Measurements from ENCODE around the gene EHBP1.

The EHBP1 gene

DNA sequence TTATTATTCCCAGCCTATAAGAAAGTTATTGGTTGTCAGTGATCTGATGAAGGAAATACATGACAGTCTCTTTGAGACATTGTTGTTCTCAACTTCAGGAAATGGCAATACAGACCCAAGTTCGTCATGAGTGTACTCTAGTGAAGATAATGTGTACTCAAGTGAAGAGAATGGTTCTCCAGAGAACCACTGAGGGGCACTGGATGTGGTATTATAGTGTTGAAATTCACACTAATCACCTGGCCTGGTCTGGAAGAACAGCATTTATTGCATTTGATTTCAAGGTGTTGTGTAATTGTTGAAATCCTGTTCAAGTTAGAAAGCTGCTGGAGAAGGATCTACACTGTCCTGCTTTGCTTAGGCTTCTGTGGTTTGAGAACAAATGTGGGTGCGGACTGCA is 321.7 kb downstream of the EHBP1 start:
- Histone ChIP-seq H3K27me3 (ENCODE audit: insufficient read depth, low read length, poor library complexity, severe bottlenecking) (no peaks in the 10 kb centered on the region), H3K9me2 (replicated peaks; ENCODE audit: low read depth, low read length) (no peaks in the 10 kb centered on the region), H3K4me1 (ENCODE audit: insufficient read depth, low read length, poor library complexity, severe bottlenecking) (no peaks in the 10 kb centered on the region), H3K36me3 (ENCODE audit: insufficient read depth, low read length) (no peaks in the 10 kb centered on the region), H3K4me3 (ENCODE audit: low read length, poor library complexity, severe bottlenecking) (no peak overlapping the region), H3K9me3 (ENCODE audit: insufficient read depth, low read depth, low read length) (no peaks in the 10 kb centered on the region), H3K4me2 (ENCODE audit: low read depth, low read length, poor library complexity, severe bottlenecking) (no peak overlapping the region), H3K79me2 (ENCODE audit: insufficient read depth, low read length) (no peaks in the 10 kb centered on the region), H3F3A (ENCODE audit: low read depth) (no peaks in the 10 kb centered on the region), H3K9ac (ENCODE audit: low read depth, low read length, poor library complexity, severe bottlenecking) (no peak overlapping the region), H4K20me1 (ENCODE audit: insufficient read depth, low read length, poor library complexity, severe bottlenecking) (no peaks in the 10 kb centered on the region), H2AFZ (ENCODE audit: low read length) (no peak overlapping the region)
- no peak for TF ChIP-seq EZH2phosphoT487 (IDR thresholded peaks at IDR 0.05; ENCODE audit: borderline replicate concordance)
- TF ChIP-seq, protein P1, sequence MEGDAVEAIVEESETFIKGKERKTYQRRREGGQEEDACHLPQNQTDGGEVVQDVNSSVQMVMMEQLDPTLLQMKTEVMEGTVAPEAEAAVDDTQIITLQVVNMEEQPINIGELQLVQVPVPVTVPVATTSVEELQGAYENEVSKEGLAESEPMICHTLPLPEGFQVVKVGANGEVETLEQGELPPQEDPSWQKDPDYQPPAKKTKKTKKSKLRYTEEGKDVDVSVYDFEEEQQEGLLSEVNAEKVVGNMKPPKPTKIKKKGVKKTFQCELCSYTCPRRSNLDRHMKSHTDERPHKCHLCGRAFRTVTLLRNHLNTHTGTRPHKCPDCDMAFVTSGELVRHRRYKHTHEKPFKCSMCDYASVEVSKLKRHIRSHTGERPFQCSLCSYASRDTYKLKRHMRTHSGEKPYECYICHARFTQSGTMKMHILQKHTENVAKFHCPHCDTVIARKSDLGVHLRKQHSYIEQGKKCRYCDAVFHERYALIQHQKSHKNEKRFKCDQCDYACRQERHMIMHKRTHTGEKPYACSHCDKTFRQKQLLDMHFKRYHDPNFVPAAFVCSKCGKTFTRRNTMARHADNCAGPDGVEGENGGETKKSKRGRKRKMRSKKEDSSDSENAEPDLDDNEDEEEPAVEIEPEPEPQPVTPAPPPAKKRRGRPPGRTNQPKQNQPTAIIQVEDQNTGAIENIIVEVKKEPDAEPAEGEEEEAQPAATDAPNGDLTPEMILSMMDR (conservative IDR thresholded peaks at IDR 0.05; ENCODE audit: low read length), result no peak

DNA sequence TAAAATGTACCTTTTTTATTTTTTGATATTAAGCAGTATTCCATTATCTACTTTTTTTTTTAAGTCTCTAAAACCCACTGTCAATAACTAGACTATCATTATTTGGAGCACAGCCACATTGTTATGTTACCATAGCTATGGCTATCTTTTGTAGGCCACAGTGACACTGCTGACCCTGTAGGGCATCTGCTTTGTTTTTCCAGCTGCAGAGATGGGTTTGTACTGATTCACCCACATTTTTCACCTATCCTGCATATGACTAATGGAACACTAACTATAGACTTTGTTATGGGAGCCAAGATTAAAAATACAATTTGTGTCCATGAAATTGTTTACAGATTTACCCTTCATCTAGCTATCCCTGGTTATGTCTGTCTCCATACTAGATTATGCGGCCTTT is 323.5 kb downstream of the EHBP1 start:
- Histone ChIP-seq H3F3A (ENCODE audit: low read depth) (no peaks in the 10 kb centered on the region), H3K9me2 (replicated peaks; ENCODE audit: low read depth, low read length) (no peaks in the 10 kb centered on the region), H2AFZ (ENCODE audit: low read length) (no peak overlapping the region), H3K36me3 (ENCODE audit: insufficient read depth, low read length) (no peaks in the 10 kb centered on the region), H3K4me1 (ENCODE audit: insufficient read depth, low read length, poor library complexity, severe bottlenecking) (no peaks in the 10 kb centered on the region), H3K9me3 (ENCODE audit: insufficient read depth, low read depth, low read length) (no peaks in the 10 kb centered on the region), H4K20me1 (ENCODE audit: insufficient read depth, low read length, poor library complexity, severe bottlenecking) (no peaks in the 10 kb centered on the region), H3K27me3 (ENCODE audit: insufficient read depth, low read length, poor library complexity, severe bottlenecking) (no peaks in the 10 kb centered on the region), H3K9ac (ENCODE audit: low read depth, low read length, poor library complexity, severe bottlenecking) (no peak overlapping the region), H3K79me2 (ENCODE audit: insufficient read depth, low read length) (no peaks in the 10 kb centered on the region), H3K4me2 (ENCODE audit: low read depth, low read length, poor library complexity, severe bottlenecking) (no peak overlapping the region), H3K4me3 (ENCODE audit: low read length, poor library complexity, severe bottlenecking) (no peak overlapping the region)
- TF ChIP-seq, protein P1 (conservative IDR thresholded peaks at IDR 0.05; ENCODE audit: low read length), result no peak
- TF ChIP-seq EZH2phosphoT487 (IDR thresholded peaks at IDR 0.05; ENCODE audit: borderline replicate concordance), result no peak

DNA sequence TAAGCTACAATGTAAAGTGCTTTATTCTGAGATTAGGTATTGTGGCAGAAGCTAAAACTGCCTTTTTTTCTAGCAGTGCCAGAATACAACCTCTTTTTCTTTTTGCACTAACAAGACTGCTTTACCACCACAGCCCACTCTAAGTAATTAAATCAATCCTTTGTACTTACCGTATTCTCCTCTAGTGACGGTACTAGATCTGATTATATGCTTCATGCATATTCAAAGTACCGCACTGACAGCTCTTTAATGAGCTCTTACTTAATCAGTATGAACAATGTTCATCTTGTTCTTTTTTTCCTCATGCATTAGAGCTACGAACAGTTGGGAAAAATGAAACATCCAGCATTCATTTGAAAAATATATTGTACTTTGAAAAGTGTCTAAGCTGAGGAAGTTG is 329.0 kb downstream of the EHBP1 start:
- Histone ChIP-seq H3K79me2 (ENCODE audit: insufficient read depth, low read length) (no peaks in the 10 kb centered on the region), H3K36me3 (ENCODE audit: insufficient read depth, low read length) (no peaks in the 10 kb centered on the region), H3K9me2 (replicated peaks; ENCODE audit: low read depth, low read length) (no peaks in the 10 kb centered on the region), H3K4me1 (ENCODE audit: insufficient read depth, low read length, poor library complexity, severe bottlenecking) (no peaks in the 10 kb centered on the region), H3K4me2 (ENCODE audit: low read depth, low read length, poor library complexity, severe bottlenecking) (no peak overlapping the region), H3K4me3 (ENCODE audit: low read length, poor library complexity, severe bottlenecking) (no peak overlapping the region), H3K9me3 (ENCODE audit: insufficient read depth, low read depth, low read length) (no peaks in the 10 kb centered on the region), H3K9ac (ENCODE audit: low read depth, low read length, poor library complexity, severe bottlenecking) (no peak overlapping the region), H3K27me3 (ENCODE audit: insufficient read depth, low read length, poor library complexity, severe bottlenecking) (no peaks in the 10 kb centered on the region), H2AFZ (ENCODE audit: low read length) (no peak overlapping the region), H4K20me1 (ENCODE audit: insufficient read depth, low read length, poor library complexity, severe bottlenecking) (no peaks in the 10 kb centered on the region), H3F3A (ENCODE audit: low read depth) (no peaks in the 10 kb centered on the region)
- no peak for TF ChIP-seq EZH2phosphoT487 (IDR thresholded peaks at IDR 0.05; ENCODE audit: borderline replicate concordance)
- TF ChIP-seq, protein P1 (conservative IDR thresholded peaks at IDR 0.05; ENCODE audit: low read length), result no peak
